Subcutaneous abdominal adipose tissue (tissue), 5 donors: ENCODE data around the gene HPCAL1.

Experiments used
- H3K27ac ChIP-seq: one replicate; pipeline ENCODE4 v1.7.0; 2013; ENCODE audit warnings: low read depth, mild to moderate bottlenecking, inconsistent platforms, low read length, moderate library complexity
- H3K27me3 ChIP-seq, 5 donors: one replicate each; pipeline ENCODE4 v1.7.0; 2013; ENCODE audit warnings: low read length in 5 of 5, inconsistent platforms in 1 of 5; ENCODE audit not compliant: control insufficient read depth in 5 of 5, insufficient read depth in 4 of 5
- H3K36me3 ChIP-seq, 5 donors: one replicate each; pipeline ENCODE4 v1.7.0; 2013; ENCODE audit warnings: low read length in 5 of 5; ENCODE audit not compliant: control insufficient read depth in 5 of 5, insufficient read depth in 5 of 5
- H3K4me1 ChIP-seq, 5 donors: one replicate each; pipeline ENCODE4 v1.7.0; 2013; ENCODE audit warnings: low read length in 5 of 5, mild to moderate bottlenecking in 3 of 5, moderate library complexity in 1 of 5; ENCODE audit not compliant: control insufficient read depth in 5 of 5, insufficient read depth in 5 of 5
- H3K4me3 ChIP-seq, 5 donors: one replicate each; pipeline ENCODE4 v1.7.0; 2013; ENCODE audit warnings: low read length in 5 of 5, low read depth in 1 of 5
- H3K9ac ChIP-seq, 5 donors: one replicate each; pipeline ENCODE4 v1.7.0; 2013; ENCODE audit warnings: low read length in 5 of 5, mild to moderate bottlenecking in 4 of 5, moderate library complexity in 3 of 5
- H3K9me3 ChIP-seq, 5 donors: one replicate each; pipeline ENCODE4 v1.7.0; 2013; ENCODE audit warnings: low read length in 5 of 5; ENCODE audit not compliant: control insufficient read depth in 5 of 5
- donor health status: healthy.
- donor health status: healthy.
- donor health status: healthy.
- donor health status: healthy.
- donor health status: healthy.

The HPCAL1 gene

GRCh38 chr2:10340593-10340975 lies 37.9 kb downstream of the HPCAL1 start:
- Histone ChIP-seq H3K9ac (no peak overlapping the region), H3K36me3 (peaks cover 0 to 8% (median 2%) of the 10 kb centered on the region in 5 donors), H3K4me1 (peaks cover 0 to 26% (median 5%) of the 10 kb centered on the region in 5 donors), H3K9me3 (peaks cover 0 to 2% (median under 1%) of the 10 kb centered on the region in 5 donors), H3K27ac (no peak overlapping the region), H3K4me3 (no peak overlapping the region), H3K27me3 (no peaks in the 10 kb centered on the region)

- H3K9ac ChIP-seq, result no peak overlapping the region
- H3K27me3 ChIP-seq, result no peaks in the 10 kb centered on the region
- peaks cover 0 to 8% (median 0%) of the 10 kb centered on the region in 5 donors for H3K36me3 ChIP-seq
- no peaks in the 10 kb centered on the region for H3K9me3 ChIP-seq
- H3K4me1 ChIP-seq, result peaks cover 0 to 32% (median 5%) of the 10 kb centered on the region in 5 donors
- H3K27ac ChIP-seq, result no peak overlapping the region
- H3K4me3 ChIP-seq, result no peak overlapping the region
These were observed 38.5 kb downstream of the HPCAL1 start for GRCh38 chr2:10341193-10341592.

- H3K27ac ChIP-seq, result no peak overlapping the region
- no peak overlapping the region for H3K4me3 ChIP-seq
- peaks cover 0 to 41% (median 5%) of the 10 kb centered on the region in 5 donors for H3K4me1 ChIP-seq
- H3K9ac ChIP-seq, result no peak overlapping the region
- H3K36me3 ChIP-seq, result peaks cover 0 to 4% (median 0%) of the 10 kb centered on the region in 5 donors
- H3K9me3 ChIP-seq, result no peaks in the 10 kb centered on the region
- H3K27me3 ChIP-seq, result no peaks in the 10 kb centered on the region
These were observed 39.7 kb downstream of the HPCAL1 start for GRCh38 chr2:10342245-10342951.

DNA sequence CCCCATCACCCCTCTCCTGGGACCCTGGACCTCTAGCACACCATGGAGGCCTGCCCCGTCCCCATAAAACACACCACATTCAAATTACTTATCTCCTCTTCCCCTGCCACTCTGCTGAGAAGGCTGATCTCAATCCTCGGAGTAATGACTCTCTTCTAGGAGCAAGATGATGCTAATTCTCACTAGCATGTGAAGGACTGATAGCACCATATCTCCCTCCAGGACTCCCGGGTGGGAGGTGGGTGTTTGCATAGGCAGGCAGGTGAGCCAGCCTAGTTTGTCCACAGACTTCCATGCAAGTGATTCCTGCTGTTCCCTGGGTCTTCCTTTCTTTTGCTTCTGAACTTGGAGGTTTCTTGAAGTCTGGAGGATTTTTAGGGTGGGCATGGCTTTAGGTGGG lies 40.5 kb downstream of the HPCAL1 start:
- Histone ChIP-seq H3K4me1 (peaks cover 0 to 48% (median 5%) of the 10 kb centered on the region in 5 donors), H3K9ac (no peak overlapping the region), H3K27ac (no peak overlapping the region), H3K4me3 (no peak overlapping the region), H3K27me3 (no peaks in the 10 kb centered on the region), H3K9me3 (no peaks in the 10 kb centered on the region), H3K36me3 (peaks cover 0 to 4% (median 0%) of the 10 kb centered on the region in 5 donors)

GRCh38 chr2:10343658-10344057 lies 41.0 kb downstream of the HPCAL1 start:
- no peak overlapping the region for H3K27ac ChIP-seq
- no peak overlapping the region for H3K9ac ChIP-seq
- H3K36me3 ChIP-seq, result peaks cover 0 to 2% (median 0%) of the 10 kb centered on the region in 5 donors
- no peaks in the 10 kb centered on the region for H3K9me3 ChIP-seq
- H3K4me1 ChIP-seq, result peaks cover 0 to 52% (median 5%) of the 10 kb centered on the region in 5 donors
- no peak overlapping the region for H3K4me3 ChIP-seq
- H3K27me3 ChIP-seq, result no peaks in the 10 kb centered on the region

- Histone ChIP-seq H3K27me3 (no peaks in the 10 kb centered on the region), H3K27ac (no peak overlapping the region), H3K4me3 (no peak overlapping the region), H3K9ac (peak overlapping the region in 1 of 5 donors; percentile 8), H3K9me3 (no peaks in the 10 kb centered on the region), H3K36me3 (no peaks in the 10 kb centered on the region), H3K4me1 (peaks cover 0 to 54% (median 5%) of the 10 kb centered on the region in 5 donors)
These were observed 41.7 kb downstream of the HPCAL1 start for GRCh38 chr2:10344105-10345066.

GRCh38 chr2:10345126-10345525 lies 42.4 kb downstream of the HPCAL1 start:
- Histone ChIP-seq H3K27me3 (no peaks in the 10 kb centered on the region), H3K4me1 (peaks cover 0 to 54% (median 5%) of the 10 kb centered on the region in 5 donors), H3K9ac (peak overlapping the region in 1 of 5 donors; percentile 8), H3K27ac (no peak overlapping the region), H3K9me3 (no peaks in the 10 kb centered on the region), H3K4me3 (no peak overlapping the region), H3K36me3 (no peaks in the 10 kb centered on the region)

- Histone ChIP-seq H3K9me3 (no peaks in the 10 kb centered on the region), H3K4me1 (peaks cover 0 to 54% (median 5%) of the 10 kb centered on the region in 5 donors), H3K27me3 (no peaks in the 10 kb centered on the region), H3K27ac (no peak overlapping the region), H3K4me3 (no peak overlapping the region), H3K36me3 (no peaks in the 10 kb centered on the region), H3K9ac (no peak overlapping the region)
These were observed 43.1 kb downstream of the HPCAL1 start for GRCh38 chr2:10345813-10346212.

GRCh38 chr2:10346929-10347561 lies 44.3 kb downstream of the HPCAL1 start:
- Histone ChIP-seq H3K9ac (peak overlapping the region in 1 of 5 donors; percentile 1), H3K4me3 (no peak overlapping the region), H3K27me3 (no peaks in the 10 kb centered on the region), H3K36me3 (no peaks in the 10 kb centered on the region), H3K4me1 (peaks cover 0 to 54% (median 5%) of the 10 kb centered on the region in 5 donors), H3K27ac (no peak overlapping the region), H3K9me3 (no peaks in the 10 kb centered on the region)
